Muscle of leg (tissue), 16 donors: ENCODE measurements around the gene RSPH10B2. TPM values are rescaled to one million over a fixed set of nuclear protein-coding genes. Genes with fewer than 3 reads are reported as not detected.
"Not testable (repeated sequence)": the region's sequence is repeated elsewhere in the genome, so short reads cannot be mapped to it uniquely, and the experiment has no call there.

Experiments used
- DNase-seq: peaks from one replicate; pipeline ENCODE4 v3.0.0; 2013
- H3K27ac ChIP-seq: one replicate; pipeline ENCODE4 v1.5.1; 2013; ENCODE audit warnings: mild to moderate bottlenecking, low read length, control low read depth
- H3K27me3 ChIP-seq: one replicate; pipeline ENCODE4 v1.6.1; 2013; ENCODE audit warnings: low read length; ENCODE audit not compliant: control insufficient read depth, insufficient read depth
- H3K36me3 ChIP-seq: one replicate; pipeline ENCODE4 v1.6.1; 2013; ENCODE audit warnings: low read length; ENCODE audit not compliant: control insufficient read depth, insufficient read depth
- H3K4me1 ChIP-seq: one replicate; pipeline ENCODE4 v1.6.1; 2013; ENCODE audit warnings: low read length; ENCODE audit not compliant: control insufficient read depth, insufficient read depth
- H3K4me3 ChIP-seq: one replicate; pipeline ENCODE4 v1.5.1; 2013; ENCODE audit warnings: low read length, control low read depth
- H3K9me3 ChIP-seq: replicated peaks from 2 replicates; pipeline ENCODE4 v1.6.1; 2013; ENCODE audit warnings: low read depth, low read length; ENCODE audit not compliant: control insufficient read depth
- WGBS: methylation state at CpG from one replicate; pipeline ENCODE4 v1.1.5; 2013; ENCODE audit warnings: missing lambda C conversion rate; ENCODE audit not compliant: insufficient coverage; 5-methylcytosine and 5-hydroxymethylcytosine counted together
- long read RNA-seq, 11 donors: transcript quantifications; one replicate each; lab custom pipeline, GENCODE V29; 2026
- polyA plus RNA-seq, 8 donors: library from polyadenylated mRNA; unstranded; fragments of 120-200 nt; gene quantifications; one replicate each; pipeline versions ENCODE4 v1.2.1 to v1.2.3, GENCODE V29; 2013; ENCODE audit warnings: inconsistent platforms in 1 of 8, low replicate concordance in 1 of 8; ENCODE audit not compliant: insufficient read length in 8 of 8, insufficient read depth in 1 of 8
- total RNA-seq: library from RNA; stranded (reverse); fragments of 120-200 nt; gene quantifications from one replicate; pipeline ENCODE4 v1.2.4, GENCODE V29; 2013

RSPH10B2 gene
- 0.71 TPM for total RNA-seq
- polyA plus RNA-seq = under 1 TPM in 7 of 8 donors, not detected in 1; 0.10 to 0.95 (median 0.33) TPM
- long read RNA-seq, donor 1 = 0 reads
- long read RNA-seq, donor 2 = 0 reads
- long read RNA-seq, donor 3 = 0 reads
- long read RNA-seq, donor 4 = 0 reads
- long read RNA-seq, donor 5 = 0 reads
- long read RNA-seq, donor 6, partial matches to known transcripts = 26 of 60 reads
- long read RNA-seq, donor 6, other reads (novel, unspliced or antisense) = 34 of 60 reads
- long read RNA-seq, donor 7 = 0 reads
- long read RNA-seq, donor 8 = 0 reads
- long read RNA-seq, donor 9, partial matches to known transcripts = 6 of 18 reads
- long read RNA-seq, donor 9, other reads (novel, unspliced or antisense) = 12 of 18 reads
- long read RNA-seq, donor 10 = 0 reads
- long read RNA-seq, donor 11 = 0 reads

DNA sequence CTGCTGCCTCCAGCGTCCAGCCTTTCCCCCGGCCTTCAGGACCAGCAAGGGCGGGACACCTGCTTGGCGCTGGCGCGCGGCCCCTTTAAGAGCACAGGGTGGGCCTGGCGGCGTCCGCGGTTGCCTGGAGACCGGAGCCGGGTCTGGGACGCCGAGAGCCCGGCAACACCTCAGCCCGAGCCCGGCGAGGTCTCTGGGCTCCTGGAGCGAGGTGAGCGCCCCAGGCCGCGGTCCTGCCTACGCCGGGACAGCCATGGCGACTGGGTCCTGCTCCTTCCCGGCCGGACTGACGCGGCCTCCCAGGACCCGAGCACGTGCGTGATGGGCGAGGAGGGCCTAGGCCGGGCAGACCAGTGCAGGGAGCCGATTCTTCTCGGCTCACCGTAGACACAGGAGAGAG is at the start of gene RSPH10B2:
TSS of gene RSPH10B2 (plus strand) at position 140 of the 400 bp plus-strand sequence. CDS start 3,575 bp downstream, outside the sequence.
- no CpG with 5 or more reads among the region's 38 CpGs for WGBS
- H3K9me3 ChIP-seq = not testable (repeated sequence)

DNA sequence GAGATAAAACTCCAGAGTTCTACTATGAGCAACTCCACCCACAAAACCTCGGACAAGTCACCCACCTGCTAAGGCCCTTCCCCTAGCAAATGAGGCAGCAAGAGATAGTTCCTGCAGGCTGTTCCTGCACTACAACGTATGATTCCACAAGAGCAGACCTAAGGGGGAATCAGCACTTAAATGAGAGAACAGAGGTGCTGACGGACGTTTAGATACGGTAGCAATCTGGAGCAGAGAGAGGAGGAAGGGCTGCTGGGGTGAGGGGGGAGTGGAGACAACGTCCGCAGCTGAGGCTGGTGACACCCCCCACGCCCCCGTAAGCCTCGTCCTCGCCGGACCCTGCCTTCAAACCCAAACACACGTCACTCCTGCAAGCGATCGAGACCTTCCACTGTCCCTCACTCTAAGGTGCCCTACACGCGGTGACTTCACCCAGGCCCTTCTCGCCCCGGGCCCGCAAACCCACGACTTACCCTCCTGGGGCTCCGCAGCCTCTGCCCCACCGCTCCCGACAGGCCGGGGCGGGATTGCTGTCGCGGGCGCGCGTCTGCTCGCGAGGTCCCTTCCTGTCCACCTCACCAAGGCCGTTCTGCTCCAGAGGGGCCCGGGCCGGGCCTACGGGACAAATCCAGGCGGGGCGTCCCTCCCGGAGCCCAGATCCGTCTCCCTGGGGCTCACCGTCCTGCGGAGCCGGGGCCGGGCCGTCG is 47.8 kb upstream of the RSPH10B2 start:
- H3K27ac ChIP-seq = peak overlapping the region; percentile 89
- peaks cover 28% of the 10 kb centered on the region for H3K36me3 ChIP-seq
- 0% methylated on average over 35 of the region's 47 CpGs for WGBS
- peaks cover 2% of the 10 kb centered on the region for H3K27me3 ChIP-seq
- DNase-seq = peak; percentile 51
- H3K9me3 ChIP-seq = peaks cover 19% of the 10 kb centered on the region
- H3K4me1 ChIP-seq = peaks cover 20% of the 10 kb centered on the region
- H3K4me3 ChIP-seq = peak overlapping the region; percentile 98

More for the DNA sequence above, at the start of gene RSPH10B2:
- not testable (repeated sequence) for H3K4me1 ChIP-seq, H3K27ac ChIP-seq, H3K4me3 ChIP-seq, DNase-seq, H3K36me3 ChIP-seq, H3K27me3 ChIP-seq

DNA sequence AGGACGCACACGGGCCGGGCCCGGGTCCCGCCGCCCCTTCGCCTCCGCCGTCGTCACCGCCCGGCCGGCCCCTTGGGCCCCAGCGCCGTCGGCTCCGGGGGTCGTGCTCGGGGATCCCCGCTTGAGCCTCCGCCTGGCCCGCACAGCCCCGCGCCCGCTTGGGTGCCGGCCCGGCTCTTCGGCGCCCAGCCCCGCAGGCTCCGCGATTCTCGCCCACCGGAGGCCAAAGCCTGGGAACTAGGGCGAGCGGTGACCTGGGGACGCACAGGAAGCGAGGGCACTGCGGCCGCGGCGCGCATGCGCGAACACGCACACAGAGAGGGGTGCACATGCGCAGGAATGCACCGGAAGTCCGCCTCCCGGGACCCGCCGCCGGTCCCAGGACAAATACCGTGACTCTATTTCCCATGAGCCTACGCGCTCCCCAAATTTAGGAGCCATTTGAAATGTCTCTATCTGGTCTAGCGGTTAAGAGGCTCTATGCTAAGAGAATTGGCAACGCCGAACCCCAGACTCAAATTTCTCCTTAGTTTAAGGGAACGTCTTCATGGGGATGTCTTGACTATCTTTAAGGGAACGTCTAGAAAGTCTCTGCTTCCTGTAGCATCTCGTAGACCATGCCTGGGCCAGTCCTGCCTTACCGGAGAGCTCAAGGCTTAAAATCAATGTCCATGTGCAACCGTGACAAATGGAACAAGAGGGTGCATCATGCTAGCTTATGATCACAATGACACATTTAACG is 47.1 kb upstream of the RSPH10B2 start, which contains the start of gene ZNF12:
TSS of gene ZNF12 (minus strand) at position 282 of the 742 bp plus-strand sequence. CDS start 1,774 bp downstream, outside the sequence.
- Histone ChIP-seq H3K4me1 (peaks cover 20% of the 10 kb centered on the region), H3K27me3 (peaks cover 2% of the 10 kb centered on the region), H3K36me3 (peaks cover 23% of the 10 kb centered on the region), H3K9me3 (peaks cover 16% of the 10 kb centered on the region), H3K27ac (peak within 1 kb of the TSS; percentile 89), H3K4me3 (peak within 1 kb of the TSS; percentile 98)
- under 1% methylated on average over 60 of the region's 65 CpGs for WGBS
- peak; percentile 97 for DNase-seq

DNA sequence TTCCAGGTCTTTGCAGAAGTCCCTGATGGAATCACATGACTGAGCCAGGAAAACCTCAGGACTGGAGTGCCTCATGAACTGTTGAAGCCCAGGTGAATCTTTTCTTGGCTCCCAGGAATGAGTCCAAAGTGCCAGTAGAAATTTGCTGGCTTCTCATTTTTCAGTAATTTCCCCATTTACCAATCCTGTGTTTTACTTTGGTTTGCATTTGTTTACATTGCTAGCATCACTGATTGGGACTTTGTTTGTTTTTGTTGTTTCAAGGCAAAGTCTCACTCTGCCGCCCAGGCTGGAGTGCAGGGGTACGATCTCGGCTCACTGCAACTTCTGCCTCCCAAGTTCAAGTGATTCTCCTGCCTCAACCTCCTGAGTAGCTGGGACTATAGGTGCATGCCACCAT is 45.6 kb upstream of the RSPH10B2 start:
- Histone ChIP-seq H3K27ac (no peak overlapping the region), H3K4me1 (peaks cover 17% of the 10 kb centered on the region), H3K9me3 (peaks cover 7% of the 10 kb centered on the region), H3K4me3 (no peak overlapping the region), H3K36me3 (peaks cover 17% of the 10 kb centered on the region), H3K27me3 (peaks cover 2% of the 10 kb centered on the region)
- WGBS = 93% methylated on average over 3 of the region's 3 CpGs
- DNase-seq = no peak

DNA sequence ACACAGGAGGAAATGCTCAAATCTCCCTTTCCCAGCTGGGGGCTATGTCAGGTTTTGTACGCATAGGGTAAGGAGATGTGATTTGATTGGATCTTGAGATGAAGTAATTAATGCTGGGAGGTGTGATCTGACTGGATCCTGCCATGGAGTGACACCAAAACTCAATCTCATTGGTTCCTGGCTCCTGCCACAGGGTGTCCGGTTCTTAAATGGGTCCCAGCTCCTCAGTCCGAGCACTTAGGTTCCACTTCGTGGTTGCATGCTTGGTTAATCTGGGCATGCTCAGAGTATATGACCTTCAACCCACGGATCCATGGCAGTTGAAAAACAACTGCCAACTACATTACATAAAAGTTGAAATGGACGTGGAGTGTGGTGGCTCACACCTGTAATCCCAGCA is 44.1 kb upstream of the RSPH10B2 start:
- DNase-seq = no peak
- 67% methylated on average over 1 of the region's 6 CpGs for WGBS
- Histone ChIP-seq H3K36me3 (peaks cover 5% of the 10 kb centered on the region), H3K27ac (no peak overlapping the region), H3K4me3 (no peak overlapping the region), H3K9me3 (peaks cover 3% of the 10 kb centered on the region), H3K4me1 (peaks cover 15% of the 10 kb centered on the region), H3K27me3 (peaks cover 2% of the 10 kb centered on the region)

DNA sequence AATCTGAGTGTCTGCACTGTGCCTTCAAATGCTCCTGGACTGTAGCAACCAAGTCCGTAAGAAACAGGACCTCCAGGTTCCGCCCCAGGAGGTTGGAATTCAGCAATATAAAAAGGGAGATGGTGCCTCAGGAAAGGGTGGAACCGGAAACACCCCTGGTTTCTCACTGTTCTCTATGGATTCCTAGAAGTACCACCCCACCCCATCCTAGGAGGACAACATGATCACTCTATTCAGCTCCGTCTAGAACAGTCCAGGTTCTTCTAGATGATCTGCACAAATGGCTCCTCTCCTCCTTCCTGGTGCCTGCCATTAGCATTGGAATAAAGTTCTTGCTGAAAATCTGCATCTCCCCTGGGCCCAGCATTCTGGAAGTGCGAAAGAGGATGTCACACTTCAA is 39.5 kb upstream of the RSPH10B2 start:
- H3K9me3 ChIP-seq = no peaks in the 10 kb centered on the region

DNA sequence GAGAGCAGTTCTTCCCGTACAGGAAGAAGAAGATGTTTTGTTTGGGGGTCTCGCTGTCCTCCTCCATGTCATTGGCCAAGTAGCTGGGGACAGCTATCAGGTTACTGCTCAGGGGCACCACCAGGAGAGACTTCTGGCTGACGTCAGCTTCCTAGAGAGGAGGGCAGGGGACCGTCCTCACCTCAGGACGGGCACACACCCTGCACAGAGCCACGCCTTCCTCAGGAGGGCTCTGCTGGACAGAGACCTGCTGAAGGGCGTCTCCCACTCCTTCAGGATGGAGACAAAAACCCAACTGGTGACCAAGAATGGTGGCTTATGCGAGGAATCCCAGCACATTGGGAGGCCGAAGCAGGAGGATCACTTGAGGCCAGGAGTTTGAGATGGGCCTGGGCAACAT is 38.0 kb upstream of the RSPH10B2 start:
- not testable (repeated sequence) for H3K27ac ChIP-seq, DNase-seq, H3K4me1 ChIP-seq, H3K9me3 ChIP-seq, H3K36me3 ChIP-seq, H3K4me3 ChIP-seq, H3K27me3 ChIP-seq
- WGBS = 60% methylated on average over 4 of the region's 9 CpGs

More for the DNA sequence above, 39.5 kb upstream of the RSPH10B2 start:
- Histone ChIP-seq H3K27me3 (no peaks in the 10 kb centered on the region), H3K4me3 (no peak overlapping the region), H3K27ac (no peak overlapping the region), H3K36me3 (no peaks in the 10 kb centered on the region), H3K4me1 (no peaks in the 10 kb centered on the region)
- no peak for DNase-seq
- WGBS = 73% methylated on average over 2 of the region's 5 CpGs

DNA sequence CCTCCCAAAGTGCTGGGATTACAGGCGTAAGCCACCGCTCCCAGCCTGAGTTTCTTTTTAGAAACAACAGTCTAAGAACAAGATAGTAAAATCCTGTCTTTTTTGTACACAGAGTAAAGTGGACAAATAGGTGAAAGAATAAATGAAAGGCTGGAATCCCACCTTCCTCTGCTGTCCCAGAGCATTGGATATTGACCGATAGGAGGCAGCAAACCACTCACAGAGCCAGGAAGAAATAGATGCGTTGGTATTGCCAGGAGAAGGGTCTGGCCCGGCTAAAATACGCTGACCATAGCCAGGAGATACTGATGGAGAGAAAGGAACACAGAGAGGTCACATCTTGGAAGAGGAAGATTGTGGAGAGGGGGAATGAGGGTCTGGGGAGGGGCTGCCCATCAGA is 35.8 kb upstream of the RSPH10B2 start:
- no peaks in the 10 kb centered on the region for H3K27me3 ChIP-seq
- no peak overlapping the region for H3K27ac ChIP-seq
- WGBS = 49% methylated on average over 3 of the region's 6 CpGs
- H3K4me1 ChIP-seq = no peaks in the 10 kb centered on the region
- H3K4me3 ChIP-seq = no peak overlapping the region
- H3K9me3 ChIP-seq = no peaks in the 10 kb centered on the region
- no peaks in the 10 kb centered on the region for H3K36me3 ChIP-seq
- no peak for DNase-seq

DNA sequence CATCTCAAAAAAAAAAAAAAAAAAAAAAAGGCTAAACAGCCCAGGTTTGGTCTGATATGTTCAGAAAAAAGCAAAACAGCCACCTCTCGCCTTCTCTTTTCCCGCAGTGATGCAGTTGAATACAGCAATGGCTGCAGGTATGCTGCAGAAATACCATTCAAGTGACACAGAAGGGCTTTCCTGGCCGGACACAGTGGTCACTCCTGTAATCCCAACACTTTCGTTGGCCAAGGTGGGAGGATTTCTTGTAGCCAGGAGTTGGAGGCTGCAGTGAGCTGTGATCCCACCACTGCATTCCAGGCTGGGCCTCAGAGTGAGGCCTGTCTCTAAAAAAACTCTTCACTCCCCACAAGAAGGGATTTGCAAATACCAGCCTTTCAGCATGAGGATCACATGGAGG is 29.6 kb upstream of the RSPH10B2 start:
- not testable (repeated sequence) for H3K27me3 ChIP-seq, H3K9me3 ChIP-seq, H3K36me3 ChIP-seq, DNase-seq, H3K27ac ChIP-seq, H3K4me1 ChIP-seq, H3K4me3 ChIP-seq
- 57% methylated on average over 1 of the region's 4 CpGs for WGBS

DNA sequence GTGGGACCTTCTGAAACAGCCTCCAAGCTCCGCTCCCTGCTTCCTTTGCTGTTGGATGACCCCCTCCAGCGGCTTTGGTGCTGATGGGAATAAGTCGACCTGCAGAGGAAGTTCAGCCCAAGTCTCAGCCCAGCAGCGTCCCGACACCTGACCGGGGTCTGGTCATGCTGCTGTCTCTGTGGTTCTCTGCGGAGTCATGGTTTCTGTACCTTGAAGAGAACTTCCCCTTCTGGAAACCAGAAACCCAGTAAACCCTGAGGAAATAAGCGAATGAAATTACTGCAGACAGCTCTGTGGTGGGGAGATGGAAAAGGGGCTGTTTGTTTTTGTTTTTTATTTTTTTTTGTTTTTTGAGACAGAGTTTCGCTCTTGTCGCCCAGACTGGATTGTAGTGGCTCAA is 28.9 kb upstream of the RSPH10B2 start:
- WGBS = 91% methylated on average over 2 of the region's 10 CpGs
- H3K9me3 ChIP-seq = no peaks in the 10 kb centered on the region
- no peaks in the 10 kb centered on the region for H3K27me3 ChIP-seq
- no peak overlapping the region for H3K27ac ChIP-seq
- DNase-seq = peak; percentile 17
- H3K4me1 ChIP-seq = peaks cover 3% of the 10 kb centered on the region
- H3K4me3 ChIP-seq = no peak overlapping the region
- H3K36me3 ChIP-seq = no peaks in the 10 kb centered on the region
